22Rv1 (cell line): ENCODE results near the gene ZCCHC4.

Experiments used
- H3K27ac ChIP-seq: fragments of 450-650 bp; 2 replicates; pipeline ENCODE4 v1.5.1; 2017
- ZFX ChIP-seq: fragments of 450-650 bp; IDR thresholded peaks from 2 replicates; pipeline ENCODE4 v1.6.1; 2017; ENCODE audit warnings: antibody characterized with exemption, borderline replicate concordance
- TF ChIP-seq, protein P1 (sequence below): fragments of 450-650 bp; IDR thresholded peaks from 2 replicates; pipeline ENCODE4 v1.5.1; 2017; ENCODE audit warnings: mild to moderate bottlenecking

The ZCCHC4 gene

DNA sequence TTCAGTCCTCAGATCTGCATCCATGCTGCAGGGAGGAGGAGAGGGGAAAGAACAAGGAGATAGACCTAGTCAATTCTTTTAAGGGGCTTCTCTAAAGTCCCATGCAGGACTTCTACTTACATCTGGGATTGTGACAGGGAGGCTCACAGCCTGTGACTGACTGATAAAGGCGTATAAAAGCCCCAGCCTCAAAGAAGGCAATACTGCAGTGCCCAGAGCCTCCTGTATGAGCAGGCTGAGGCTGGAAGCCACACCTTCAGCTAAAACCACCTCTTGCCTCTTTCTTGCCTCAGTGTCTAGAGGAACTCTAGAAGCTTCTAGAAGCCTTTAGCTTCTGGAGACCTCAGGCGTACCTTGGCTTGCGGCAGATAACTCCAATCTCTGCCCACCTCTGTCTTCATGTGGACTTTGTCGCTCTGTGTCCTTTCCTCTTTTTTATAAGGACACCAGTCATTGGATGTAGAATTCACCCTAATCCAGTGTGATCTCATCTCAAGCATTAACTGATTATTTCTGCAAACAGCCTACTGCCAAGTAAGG is 6.0 kb upstream of the ZCCHC4 start:
- TF ChIP-seq ZFX, result no peak
- TF ChIP-seq, protein P1, sequence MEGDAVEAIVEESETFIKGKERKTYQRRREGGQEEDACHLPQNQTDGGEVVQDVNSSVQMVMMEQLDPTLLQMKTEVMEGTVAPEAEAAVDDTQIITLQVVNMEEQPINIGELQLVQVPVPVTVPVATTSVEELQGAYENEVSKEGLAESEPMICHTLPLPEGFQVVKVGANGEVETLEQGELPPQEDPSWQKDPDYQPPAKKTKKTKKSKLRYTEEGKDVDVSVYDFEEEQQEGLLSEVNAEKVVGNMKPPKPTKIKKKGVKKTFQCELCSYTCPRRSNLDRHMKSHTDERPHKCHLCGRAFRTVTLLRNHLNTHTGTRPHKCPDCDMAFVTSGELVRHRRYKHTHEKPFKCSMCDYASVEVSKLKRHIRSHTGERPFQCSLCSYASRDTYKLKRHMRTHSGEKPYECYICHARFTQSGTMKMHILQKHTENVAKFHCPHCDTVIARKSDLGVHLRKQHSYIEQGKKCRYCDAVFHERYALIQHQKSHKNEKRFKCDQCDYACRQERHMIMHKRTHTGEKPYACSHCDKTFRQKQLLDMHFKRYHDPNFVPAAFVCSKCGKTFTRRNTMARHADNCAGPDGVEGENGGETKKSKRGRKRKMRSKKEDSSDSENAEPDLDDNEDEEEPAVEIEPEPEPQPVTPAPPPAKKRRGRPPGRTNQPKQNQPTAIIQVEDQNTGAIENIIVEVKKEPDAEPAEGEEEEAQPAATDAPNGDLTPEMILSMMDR, result no peak
- H3K27ac ChIP-seq, result no peak overlapping the region

DNA sequence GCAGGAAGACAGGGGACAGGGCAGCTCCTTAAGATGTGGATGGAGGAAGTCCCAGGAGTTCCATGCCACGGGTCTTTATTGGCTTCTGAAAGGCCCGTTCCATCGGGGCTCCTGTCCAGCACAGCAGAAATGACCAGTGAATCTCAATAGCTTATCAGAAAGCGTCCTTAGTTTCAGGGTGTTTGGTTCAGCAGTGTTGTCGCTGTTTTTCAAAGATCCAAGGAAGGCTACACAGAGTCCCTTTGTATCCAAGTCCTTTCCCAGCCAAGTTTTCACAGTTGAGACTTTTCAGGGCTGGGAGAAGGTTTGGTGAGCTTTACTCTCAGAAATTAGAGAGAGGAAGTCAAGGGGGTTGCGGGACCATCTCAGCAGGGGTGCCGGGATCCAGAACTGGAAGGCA is 5.0 kb upstream of the ZCCHC4 start:
- TF ChIP-seq, protein P1, result no peak
- no peak for TF ChIP-seq ZFX
- no peak overlapping the region for H3K27ac ChIP-seq

- no peak overlapping the region for H3K27ac ChIP-seq
- no peak for TF ChIP-seq ZFX
- TF ChIP-seq, protein P1, result no peak
Observed at GRCh38 chr4:25308306-25308705, 4.3 kb upstream of the ZCCHC4 start.

GRCh38 chr4:25308761-25309160 is 3.8 kb upstream of the ZCCHC4 start:
- TF ChIP-seq ZFX, result no peak
- TF ChIP-seq, protein P1, result no peak
- no peak overlapping the region for H3K27ac ChIP-seq

DNA sequence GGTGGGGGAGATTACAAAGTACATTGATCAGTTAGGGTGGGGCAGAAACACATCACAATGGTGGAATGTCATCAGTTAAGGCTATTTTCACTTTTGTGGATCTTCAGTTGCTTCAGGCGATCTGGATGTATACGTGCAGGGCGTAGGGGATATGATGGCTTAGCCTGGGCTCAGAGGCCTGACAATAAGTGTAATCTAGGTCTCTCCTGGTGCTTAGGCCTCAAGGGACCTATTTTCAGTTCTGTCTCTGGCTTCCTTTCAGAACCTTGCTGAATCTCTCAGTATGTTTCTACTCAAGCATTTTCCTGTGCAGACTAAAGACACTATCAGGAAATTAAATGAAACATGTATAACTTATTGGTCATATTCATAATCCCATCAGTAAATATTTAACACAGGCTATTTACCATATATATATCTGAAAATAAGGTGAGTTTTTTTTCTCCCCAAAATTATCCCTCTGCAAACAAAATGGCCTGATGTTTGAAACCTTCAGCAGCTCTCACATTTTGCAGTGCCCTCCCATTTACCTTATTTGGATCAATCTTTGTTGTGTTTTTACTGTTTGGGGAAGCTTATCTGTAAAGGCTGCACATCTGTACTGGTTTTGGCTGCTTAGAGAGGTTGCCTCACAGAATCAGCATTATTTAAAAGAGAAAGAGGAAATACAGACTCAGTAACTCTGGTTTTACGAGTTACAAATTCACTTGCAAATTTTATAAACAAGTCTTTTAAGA is 2.3 kb upstream of the ZCCHC4 start:
- TF ChIP-seq ZFX, result no peak
- TF ChIP-seq, protein P1, result no peak
- H3K27ac ChIP-seq, result no peak overlapping the region

GRCh38 chr4:25310803-25311166 is 1.8 kb upstream of the ZCCHC4 start:
- no peak overlapping the region for H3K27ac ChIP-seq
- TF ChIP-seq, protein P1, result no peak
- TF ChIP-seq ZFX, result no peak

DNA sequence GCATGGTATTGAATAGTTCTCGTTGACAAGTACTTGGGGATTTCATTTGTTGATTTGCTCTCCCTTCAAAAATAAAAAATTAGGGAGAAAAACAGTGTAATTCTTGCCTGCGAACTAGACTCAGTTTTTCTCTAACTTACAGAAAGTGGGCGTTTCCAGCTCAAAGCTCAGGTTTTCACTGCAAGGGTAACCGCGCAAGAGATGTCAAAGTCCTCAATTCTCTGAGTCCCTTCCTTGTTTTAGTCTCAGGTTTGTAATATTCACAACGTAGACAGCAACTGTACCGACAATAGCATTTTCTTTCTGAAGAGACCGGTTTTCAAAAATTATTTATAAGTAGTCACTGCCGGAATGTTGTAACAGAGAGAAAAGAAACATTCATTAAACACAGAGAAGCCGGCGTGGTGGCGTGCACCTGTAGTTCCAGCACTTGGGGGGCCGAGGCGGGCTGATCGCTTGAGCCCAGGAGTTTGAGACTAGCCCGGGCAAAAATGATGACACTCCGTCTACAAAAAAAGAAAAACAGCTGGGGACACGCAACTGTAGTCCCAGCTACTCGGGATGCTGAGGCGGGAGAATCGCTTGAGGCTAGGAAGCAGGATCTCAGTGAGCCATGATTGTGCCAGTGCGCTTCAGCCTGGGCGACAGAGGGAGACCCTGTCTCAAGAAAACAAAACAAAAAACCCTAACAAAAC is 774 bp downstream of the ZCCHC4 start:
- H3K27ac ChIP-seq, result peak overlapping the region; percentile 80
- TF ChIP-seq ZFX, result no peak
- TF ChIP-seq, protein P1, result no peak
